GM19238 (cell line): ENCODE results near the gene CCDC83.
"Not testable (repeated sequence)": the region's sequence is repeated elsewhere in the genome, so short reads cannot be mapped to it uniquely, and the experiment has no call there.

Source experiments
- DNase-seq: peaks from one replicate; pipeline ENCODE4 v3.0.0; 2011; ENCODE audit warnings: low spot score; ENCODE audit not compliant: insufficient read length

The CCDC83 gene

GRCh38 chr11:85835729-85836128, 19.5 kb upstream of the CCDC83 start:
- no peak for DNase-seq

GRCh38 chr11:85840932-85841331, 14.3 kb upstream of the CCDC83 start:
- DNase-seq: not testable (repeated sequence)

GRCh38 chr11:85843929-85844328, 11.3 kb upstream of the CCDC83 start:
- no peak for DNase-seq

GRCh38 chr11:85844439-85845123, 10.6 kb upstream of the CCDC83 start:
- no peak for DNase-seq

GRCh38 chr11:85845124-85845631, 10.0 kb upstream of the CCDC83 start:
- DNase-seq: no peak

GRCh38 chr11:85847436-85847835, 7.7 kb upstream of the CCDC83 start:
- DNase-seq: no peak

- DNase-seq: no peak
Measured at GRCh38 chr11:85848006-85848405, 7.2 kb upstream of the CCDC83 start.

- no peak for DNase-seq
Measured at GRCh38 chr11:85848556-85848955, 6.6 kb upstream of the CCDC83 start.

- not testable (repeated sequence) for DNase-seq
Measured at GRCh38 chr11:85852754-85853153, 2.4 kb upstream of the CCDC83 start.

- not testable (repeated sequence) for DNase-seq
Measured at GRCh38 chr11:85853541-85853940, 1.6 kb upstream of the CCDC83 start.

GRCh38 chr11:85854212-85854556, 999 bp upstream of the CCDC83 start:
- DNase-seq: no peak

- peak; percentile 93 for DNase-seq
Measured at GRCh38 chr11:85854557-85855340, 434 bp upstream of the CCDC83 start.

GRCh38 chr11:85857098-85857497, 1.9 kb downstream of the CCDC83 start:
- no peak for DNase-seq

GRCh38 chr11:85859541-85859940, 4.4 kb downstream of the CCDC83 start:
- DNase-seq: not testable (repeated sequence)

- DNase-seq: no peak
Measured at GRCh38 chr11:85863855-85864254, 8.7 kb downstream of the CCDC83 start.

- no peak for DNase-seq
Measured at GRCh38 chr11:85866137-85866827, 11.1 kb downstream of the CCDC83 start.

- DNase-seq: no peak
Measured at GRCh38 chr11:85867751-85868150, 12.6 kb downstream of the CCDC83 start.

- no peak for DNase-seq
Measured at GRCh38 chr11:85869781-85870180, 14.6 kb downstream of the CCDC83 start.

GRCh38 chr11:85874265-85874664, 19.1 kb downstream of the CCDC83 start:
- no peak for DNase-seq

- no peak for DNase-seq
Measured at GRCh38 chr11:85875505-85875904, 20.3 kb downstream of the CCDC83 start.

- no peak for DNase-seq
Measured at GRCh38 chr11:85884581-85885021, 29.4 kb downstream of the CCDC83 start.
